GM12865 (cell line): ENCODE results near the gene AFDN.
A peak's percentile ranks its signal among the peaks of the same experiment; 100 is the strongest.

Source experiments
- DNase-seq: peaks from one replicate; pipeline ENCODE4 v3.0.0; 2010; ENCODE audit warnings: low read depth
- H3K4me3 ChIP-seq: 2 replicates; pipeline ENCODE4 v1.5.1; 2011; ENCODE audit warnings: mild to moderate bottlenecking, low read depth, low read length, control low read depth
- TF ChIP-seq, protein P1 (sequence below): IDR thresholded peaks from 2 replicates; pipeline ENCODE4 v1.5.1; 2011; ENCODE audit warnings: low read length, control low read depth, low read depth, inconsistent platforms; ENCODE audit not compliant: insufficient read depth; ENCODE audit errors: missing control alignments

Gene AFDN

DNA sequence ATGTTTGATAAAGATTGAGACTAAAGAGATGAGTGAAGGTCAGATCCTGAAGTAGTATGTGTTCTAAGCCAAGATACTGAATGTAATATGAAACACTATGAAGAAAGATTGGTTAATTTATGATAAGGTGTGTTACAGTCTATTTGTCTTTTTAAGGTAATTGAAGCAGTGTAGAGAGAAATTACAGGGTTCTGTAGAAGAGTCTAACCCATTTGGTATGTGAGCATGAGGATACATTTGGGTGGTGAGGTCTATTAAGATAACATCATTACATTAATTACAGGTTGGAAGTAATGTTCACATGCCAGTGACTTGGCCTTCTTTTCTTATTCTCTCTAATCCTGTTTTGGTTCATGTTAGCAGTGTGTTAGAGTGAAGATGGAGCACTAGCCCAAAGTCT lies 61.4 kb downstream of the AFDN start:
- H3K4me3 ChIP-seq, result no peak overlapping the region
- no peak for DNase-seq
- TF ChIP-seq, protein P1, sequence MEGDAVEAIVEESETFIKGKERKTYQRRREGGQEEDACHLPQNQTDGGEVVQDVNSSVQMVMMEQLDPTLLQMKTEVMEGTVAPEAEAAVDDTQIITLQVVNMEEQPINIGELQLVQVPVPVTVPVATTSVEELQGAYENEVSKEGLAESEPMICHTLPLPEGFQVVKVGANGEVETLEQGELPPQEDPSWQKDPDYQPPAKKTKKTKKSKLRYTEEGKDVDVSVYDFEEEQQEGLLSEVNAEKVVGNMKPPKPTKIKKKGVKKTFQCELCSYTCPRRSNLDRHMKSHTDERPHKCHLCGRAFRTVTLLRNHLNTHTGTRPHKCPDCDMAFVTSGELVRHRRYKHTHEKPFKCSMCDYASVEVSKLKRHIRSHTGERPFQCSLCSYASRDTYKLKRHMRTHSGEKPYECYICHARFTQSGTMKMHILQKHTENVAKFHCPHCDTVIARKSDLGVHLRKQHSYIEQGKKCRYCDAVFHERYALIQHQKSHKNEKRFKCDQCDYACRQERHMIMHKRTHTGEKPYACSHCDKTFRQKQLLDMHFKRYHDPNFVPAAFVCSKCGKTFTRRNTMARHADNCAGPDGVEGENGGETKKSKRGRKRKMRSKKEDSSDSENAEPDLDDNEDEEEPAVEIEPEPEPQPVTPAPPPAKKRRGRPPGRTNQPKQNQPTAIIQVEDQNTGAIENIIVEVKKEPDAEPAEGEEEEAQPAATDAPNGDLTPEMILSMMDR, result no peak

DNA sequence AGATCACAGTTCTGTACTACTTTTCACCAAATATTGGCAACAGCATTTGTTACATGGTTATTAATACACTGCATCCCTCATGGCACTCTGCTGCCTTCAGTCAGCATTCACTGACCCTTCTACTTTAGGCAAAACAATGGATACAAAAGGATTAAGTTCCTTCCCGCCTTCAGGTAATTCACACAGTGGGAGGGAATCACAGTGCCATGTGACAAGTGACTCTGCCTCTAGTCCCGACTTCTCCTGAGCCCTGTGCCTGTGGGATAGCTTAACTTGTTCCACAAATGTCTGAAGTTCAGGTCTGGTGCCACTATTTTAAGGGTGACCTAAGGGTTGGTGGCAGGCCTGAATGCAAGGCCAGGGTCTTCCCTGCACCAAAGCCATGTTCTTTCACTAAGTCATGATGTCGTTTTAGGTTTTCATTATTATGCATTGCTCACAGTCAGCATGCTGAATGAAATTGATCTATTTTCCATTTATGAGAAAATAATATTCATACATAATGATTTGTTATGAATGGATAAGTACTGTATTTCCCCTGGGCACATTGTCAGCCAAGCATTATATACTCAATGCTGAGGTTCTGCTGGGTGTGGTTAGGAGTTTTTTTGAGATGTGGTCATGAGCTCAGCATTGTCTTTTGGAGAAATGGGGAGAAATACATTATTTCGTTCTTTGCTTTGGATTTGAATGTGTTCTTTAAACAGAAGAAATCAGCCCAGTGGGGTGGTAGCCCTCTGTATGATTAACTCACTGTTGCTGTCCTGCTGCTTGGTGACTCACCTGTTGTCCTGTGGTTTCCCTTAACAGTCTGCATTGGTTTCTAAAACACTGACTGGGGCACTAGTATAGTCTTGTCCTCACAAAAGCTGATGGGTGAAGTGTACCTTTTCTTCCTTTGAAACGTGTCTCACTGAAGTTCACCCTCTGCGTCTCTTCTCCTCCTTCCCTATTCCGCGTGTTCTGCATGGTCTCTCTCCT lies 66.4 kb downstream of the AFDN start:
- DNase-seq, result no peak
- H3K4me3 ChIP-seq, result no peak overlapping the region
- TF ChIP-seq, protein P1, result no peak

DNA sequence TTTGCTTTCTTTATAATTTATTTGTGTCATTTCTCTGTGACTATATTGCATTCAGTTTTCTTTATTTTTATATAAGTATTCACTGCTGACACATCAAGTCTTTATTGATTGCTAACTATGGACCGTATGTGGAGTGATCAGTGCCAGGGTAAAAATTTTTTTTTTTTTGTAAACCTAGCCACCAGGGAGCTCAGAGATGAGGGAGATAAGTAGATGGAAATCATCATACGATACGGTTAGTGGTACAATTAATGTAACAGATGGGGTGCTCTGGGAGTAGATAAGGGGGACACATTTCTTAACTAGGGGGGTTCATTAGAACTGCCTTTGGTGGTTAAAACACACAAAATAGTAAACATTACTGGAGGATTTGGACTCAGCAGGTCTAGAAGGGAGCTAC lies 68.3 kb downstream of the AFDN start:
- TF ChIP-seq, protein P1, result no peak
- H3K4me3 ChIP-seq, result no peak overlapping the region
- no peak for DNase-seq

DNA sequence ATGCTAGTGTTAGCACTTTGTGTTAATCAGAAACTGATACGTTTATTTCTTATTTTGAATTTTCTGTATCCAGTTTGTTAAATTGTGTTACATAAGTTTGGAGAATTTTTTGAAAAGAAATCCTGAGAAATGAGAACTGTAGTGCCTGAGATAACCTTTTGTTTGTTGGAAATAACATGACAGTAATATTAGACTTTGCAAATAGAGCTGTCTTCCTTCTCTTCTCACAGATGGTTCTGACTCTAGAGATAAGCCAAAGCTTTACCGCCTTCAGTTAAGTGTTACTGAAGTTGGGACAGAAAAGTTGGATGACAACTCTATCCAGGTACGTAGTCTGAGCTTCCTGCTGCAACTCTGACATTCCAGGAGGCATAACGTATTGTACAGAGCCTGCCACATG lies 69.9 kb downstream of the AFDN start:
- no peak overlapping the region for H3K4me3 ChIP-seq
- DNase-seq, result no peak
- TF ChIP-seq, protein P1, result no peak

DNA sequence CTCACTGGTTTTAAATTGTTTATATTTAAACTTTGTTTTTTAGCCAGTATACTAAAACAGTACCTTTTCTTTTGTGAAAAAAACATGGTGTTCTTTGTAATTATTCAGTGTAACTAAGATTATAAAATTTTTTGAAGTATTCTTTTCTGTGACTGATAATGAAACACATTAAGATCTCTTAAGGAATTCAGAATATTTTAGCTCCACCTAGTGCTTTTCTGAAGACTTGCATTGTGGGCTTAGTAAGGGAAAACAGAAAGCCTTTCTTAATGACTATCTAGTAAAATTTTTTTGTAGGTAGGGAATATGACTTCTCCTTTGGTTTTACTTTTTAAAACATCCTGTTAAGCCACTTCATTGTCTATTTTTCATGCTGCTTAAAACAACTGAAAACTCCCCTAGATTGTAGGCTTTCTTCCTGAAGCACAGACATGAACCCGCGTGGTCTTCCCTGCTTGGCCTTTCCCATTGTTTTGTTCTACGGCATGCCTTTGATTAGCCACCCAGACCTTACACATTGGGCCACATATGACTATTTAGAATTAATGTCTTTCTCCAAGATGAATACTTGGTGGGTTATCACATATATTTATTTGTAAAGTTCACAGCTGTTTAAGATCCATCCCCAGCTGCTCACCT lies 72.1 kb downstream of the AFDN start:
- peak; percentile 28 for DNase-seq
- TF ChIP-seq, protein P1, result peak; percentile 46
- no peak overlapping the region for H3K4me3 ChIP-seq

DNA sequence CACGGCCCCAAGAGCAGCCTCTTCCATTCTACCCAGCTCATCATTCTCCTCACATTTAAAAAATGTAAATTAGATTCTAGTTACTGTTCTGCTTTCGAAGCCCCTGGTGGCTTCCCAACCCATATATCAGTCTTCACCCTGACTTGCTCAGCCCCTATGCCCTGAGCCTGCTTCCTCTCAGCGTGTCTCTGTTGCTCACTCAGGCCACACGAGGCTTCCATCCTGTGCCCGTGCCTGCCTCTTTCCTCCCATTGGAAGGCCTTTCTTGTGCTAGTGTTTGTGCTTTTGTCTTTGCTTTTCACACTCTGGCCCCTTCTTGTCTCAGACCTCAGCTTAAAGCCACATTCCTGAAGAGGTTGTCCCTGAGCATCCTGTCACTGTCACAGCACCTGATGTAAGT lies 78.1 kb downstream of the AFDN start:
- TF ChIP-seq, protein P1, result no peak
- DNase-seq, result no peak
- H3K4me3 ChIP-seq, result no peak overlapping the region

DNA sequence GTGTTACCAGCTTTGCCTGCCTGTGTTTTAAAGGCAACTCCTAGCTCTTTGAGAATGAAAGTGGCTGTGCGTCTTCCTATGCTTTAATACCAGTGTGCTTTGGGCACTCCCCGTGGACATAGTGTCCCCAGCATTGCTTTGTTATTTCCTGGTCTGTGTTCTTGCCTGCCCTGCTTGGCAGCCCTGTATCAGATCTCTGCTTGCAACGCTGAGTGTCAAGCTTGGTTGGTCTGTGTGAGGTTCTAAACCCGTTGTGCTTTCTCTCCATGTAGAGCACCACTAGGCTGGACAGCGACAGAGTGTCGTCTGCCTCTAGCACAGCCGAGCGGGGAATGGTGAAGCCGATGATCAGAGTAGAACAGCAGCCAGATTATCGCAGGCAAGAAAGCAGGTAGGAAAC lies 80.2 kb downstream of the AFDN start:
- TF ChIP-seq, protein P1, result no peak
- no peak overlapping the region for H3K4me3 ChIP-seq
- DNase-seq, result no peak
